ENCODE data around the gene MAP1A.

- no peak for TF ChIP-seq GATA2 (IDR thresholded peaks at IDR 0.05; ENCODE audit: low read depth, low read length)
- TF ChIP-seq GATA3 (IDR thresholded peaks at IDR 0.05; ENCODE audit: low read depth, low read length) = no peak
These were observed 1.8 kb downstream of the MAP1A start for GRCh38 chr15:43519196-43519595.

Measured in SH-SY5Y (cell line).